IMR-90 (cell line): ENCODE results near the gene SLC35F1.

Experiments
- BHLHE40 ChIP-seq: fragments of 150-350 bp; IDR thresholded peaks from 2 replicates; pipeline ENCODE4 v1.6.1; 2016; ENCODE audit warnings: mild to moderate bottlenecking, low read depth, low read length
- CHD1 ChIP-seq: IDR thresholded peaks from 2 replicates; pipeline ENCODE4 v1.6.1; 2012; ENCODE audit warnings: low read depth, low read length, improper control_type of control experiment
- POLR2A ChIP-seq: IDR thresholded peaks from 2 replicates; pipeline ENCODE4 v1.6.1; 2012; ENCODE audit warnings: mild to moderate bottlenecking, low read depth, low read length
- RAD21 ChIP-seq: IDR thresholded peaks from 2 replicates; pipeline ENCODE4 v1.6.1; 2012; ENCODE audit warnings: low read length, improper control_type of control experiment
- RCOR1 ChIP-seq: IDR thresholded peaks from 2 replicates; pipeline ENCODE4 v1.6.1; 2012; ENCODE audit warnings: mild to moderate bottlenecking, low read length, improper control_type of control experiment; ENCODE audit not compliant: insufficient replicate concordance
- RFX5 ChIP-seq: IDR thresholded peaks from 2 replicates; pipeline ENCODE4 v1.8.0; 2012; ENCODE audit warnings: low read depth, mild to moderate bottlenecking, low read length, moderate library complexity
- SMC3 ChIP-seq: fragments of 150-350 bp; IDR thresholded peaks from 2 replicates; pipeline ENCODE4 v1.6.1; 2016; ENCODE audit warnings: low read depth, mild to moderate bottlenecking, antibody characterized with exemption, low read length, moderate library complexity
- TF ChIP-seq, protein P1 (sequence below): conservative IDR thresholded peaks from 2 replicates; pipeline ENCODE4 v1.5.1; 2012; ENCODE audit warnings: mild to moderate bottlenecking, low read depth, low read length, improper control_type of control experiment

DNA sequence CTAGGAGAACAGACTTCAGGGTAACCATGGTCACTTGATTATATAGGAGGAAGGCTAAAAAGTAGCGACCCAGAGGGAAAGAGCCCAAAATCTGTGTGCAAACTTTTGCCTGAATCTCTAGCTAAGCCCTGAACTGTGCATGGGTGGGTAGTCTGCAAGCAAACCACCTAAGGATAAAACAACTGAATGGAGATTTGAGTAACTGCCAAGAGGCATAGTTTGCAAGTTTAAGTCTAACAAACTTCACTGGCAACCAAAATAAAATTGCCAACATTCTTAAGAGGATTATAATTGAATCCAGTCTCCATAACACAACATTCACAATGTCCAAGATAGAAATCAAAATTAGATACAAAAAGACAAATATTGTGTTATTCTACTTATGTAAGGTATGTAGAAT, 449.0 kb downstream of the SLC35F1 start:
- TF ChIP-seq, protein P1, sequence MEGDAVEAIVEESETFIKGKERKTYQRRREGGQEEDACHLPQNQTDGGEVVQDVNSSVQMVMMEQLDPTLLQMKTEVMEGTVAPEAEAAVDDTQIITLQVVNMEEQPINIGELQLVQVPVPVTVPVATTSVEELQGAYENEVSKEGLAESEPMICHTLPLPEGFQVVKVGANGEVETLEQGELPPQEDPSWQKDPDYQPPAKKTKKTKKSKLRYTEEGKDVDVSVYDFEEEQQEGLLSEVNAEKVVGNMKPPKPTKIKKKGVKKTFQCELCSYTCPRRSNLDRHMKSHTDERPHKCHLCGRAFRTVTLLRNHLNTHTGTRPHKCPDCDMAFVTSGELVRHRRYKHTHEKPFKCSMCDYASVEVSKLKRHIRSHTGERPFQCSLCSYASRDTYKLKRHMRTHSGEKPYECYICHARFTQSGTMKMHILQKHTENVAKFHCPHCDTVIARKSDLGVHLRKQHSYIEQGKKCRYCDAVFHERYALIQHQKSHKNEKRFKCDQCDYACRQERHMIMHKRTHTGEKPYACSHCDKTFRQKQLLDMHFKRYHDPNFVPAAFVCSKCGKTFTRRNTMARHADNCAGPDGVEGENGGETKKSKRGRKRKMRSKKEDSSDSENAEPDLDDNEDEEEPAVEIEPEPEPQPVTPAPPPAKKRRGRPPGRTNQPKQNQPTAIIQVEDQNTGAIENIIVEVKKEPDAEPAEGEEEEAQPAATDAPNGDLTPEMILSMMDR, result no peak
- TF ChIP-seq POLR2A (no peak), RFX5 (no peak), RAD21 (no peak), BHLHE40 (no peak), SMC3 (no peak), CHD1 (no peak), RCOR1 (no peak)
